Breast epithelium (tissue), 3 donors: Measurements from ENCODE around the gene FCGR2B.

Experiments used
- POLR2A ChIP-seq: fragments of 450-650 bp; IDR thresholded peaks from one replicate; pipeline ENCODE4 v1.6.1; 2016; ENCODE audit warnings: antibody characterized with exemption, mild to moderate bottlenecking, moderate library complexity
- POLR2AphosphoS5 ChIP-seq, 3 donors: sonication (generic); formaldehyde crosslinking; IDR thresholded peaks; one replicate each; pipeline ENCODE4 v1.6.1; 2017; ENCODE audit warnings: antibody characterized with exemption in 3 of 3
- TF ChIP-seq, protein P1 (sequence below), 3 donors: fragments of 450-650 bp; IDR thresholded peaks; one replicate each; pipeline ENCODE4 v1.5.1; 2016 to 2017; ENCODE audit warnings: antibody characterized with exemption in 3 of 3, mild to moderate bottlenecking in 3 of 3, moderate library complexity in 3 of 3

DNA sequence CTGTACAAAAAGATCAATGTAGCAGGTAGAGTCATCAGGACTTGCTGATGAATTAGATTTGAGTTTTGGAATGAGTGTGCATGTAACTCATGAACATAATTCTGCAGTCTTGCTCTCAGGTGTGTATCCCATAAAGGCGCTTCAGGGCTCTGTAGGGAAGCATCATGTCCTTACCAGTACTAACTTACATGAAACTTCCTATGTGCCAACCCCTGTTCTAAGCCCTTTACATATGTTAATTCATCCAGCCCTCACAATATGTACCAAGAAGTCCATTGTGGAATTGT lies 56.3 kb downstream of the FCGR2B start:
- TF ChIP-seq, protein P1, sequence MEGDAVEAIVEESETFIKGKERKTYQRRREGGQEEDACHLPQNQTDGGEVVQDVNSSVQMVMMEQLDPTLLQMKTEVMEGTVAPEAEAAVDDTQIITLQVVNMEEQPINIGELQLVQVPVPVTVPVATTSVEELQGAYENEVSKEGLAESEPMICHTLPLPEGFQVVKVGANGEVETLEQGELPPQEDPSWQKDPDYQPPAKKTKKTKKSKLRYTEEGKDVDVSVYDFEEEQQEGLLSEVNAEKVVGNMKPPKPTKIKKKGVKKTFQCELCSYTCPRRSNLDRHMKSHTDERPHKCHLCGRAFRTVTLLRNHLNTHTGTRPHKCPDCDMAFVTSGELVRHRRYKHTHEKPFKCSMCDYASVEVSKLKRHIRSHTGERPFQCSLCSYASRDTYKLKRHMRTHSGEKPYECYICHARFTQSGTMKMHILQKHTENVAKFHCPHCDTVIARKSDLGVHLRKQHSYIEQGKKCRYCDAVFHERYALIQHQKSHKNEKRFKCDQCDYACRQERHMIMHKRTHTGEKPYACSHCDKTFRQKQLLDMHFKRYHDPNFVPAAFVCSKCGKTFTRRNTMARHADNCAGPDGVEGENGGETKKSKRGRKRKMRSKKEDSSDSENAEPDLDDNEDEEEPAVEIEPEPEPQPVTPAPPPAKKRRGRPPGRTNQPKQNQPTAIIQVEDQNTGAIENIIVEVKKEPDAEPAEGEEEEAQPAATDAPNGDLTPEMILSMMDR (IDR thresholded peaks at IDR 0.05): no peak
- TF ChIP-seq POLR2A (no peak), POLR2AphosphoS5 (IDR thresholded peaks at IDR 0.05) (no peak)
